Suprapubic skin (tissue), 3 donors: ENCODE measurements around the gene EPS8L1.

Source experiments
- POLR2A ChIP-seq, 2 donors: fragments of 450-650 bp; IDR thresholded peaks; one replicate each; pipeline ENCODE4 v1.6.1; 2017; ENCODE audit warnings: antibody characterized with exemption in 2 of 2, mild to moderate bottlenecking in 2 of 2, moderate library complexity in 2 of 2
- TF ChIP-seq, protein P1 (sequence below), 2 donors: fragments of 200-600 bp in 1 of 2; fragments of 450-650 bp in 1 of 2; sonication (generic) in 1 of 2; IDR thresholded peaks; one replicate each; pipeline ENCODE4 v1.5.1; 2016 to 2019; ENCODE audit warnings: antibody characterized with exemption in 2 of 2, mild to moderate bottlenecking in 1 of 2, moderate library complexity in 1 of 2

DNA sequence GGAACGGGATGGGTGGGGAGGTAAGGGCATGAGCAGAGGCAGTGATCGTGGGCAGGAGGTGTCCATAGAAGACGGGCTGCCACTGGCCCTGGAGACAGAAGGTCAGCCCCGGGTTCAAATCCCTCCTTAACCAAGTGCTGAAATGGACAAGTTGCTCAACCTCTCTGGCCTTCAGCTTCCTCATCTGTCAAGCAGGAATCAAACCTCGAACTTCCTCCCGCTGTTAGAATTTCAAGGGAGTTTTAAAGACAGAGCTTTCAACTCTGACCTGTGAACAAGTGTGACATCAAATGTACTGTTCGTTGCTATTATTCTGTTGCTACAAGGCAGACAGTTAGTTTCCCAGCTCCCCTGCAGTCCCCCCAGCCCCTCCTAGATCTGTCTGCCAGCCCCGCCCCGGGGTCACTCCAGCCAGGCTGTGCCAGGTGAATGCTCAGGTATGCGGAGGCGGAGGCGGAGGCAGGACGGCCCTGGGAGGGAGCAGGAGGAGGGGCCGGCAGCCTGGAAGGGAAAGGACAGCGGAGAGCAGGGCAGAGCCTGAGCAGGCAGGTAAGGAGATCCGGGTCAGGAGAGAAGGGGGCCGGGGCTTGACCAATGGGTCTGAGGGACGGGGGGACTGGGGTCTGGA lies at the start of gene EPS8L1:
- TF ChIP-seq, protein P1, sequence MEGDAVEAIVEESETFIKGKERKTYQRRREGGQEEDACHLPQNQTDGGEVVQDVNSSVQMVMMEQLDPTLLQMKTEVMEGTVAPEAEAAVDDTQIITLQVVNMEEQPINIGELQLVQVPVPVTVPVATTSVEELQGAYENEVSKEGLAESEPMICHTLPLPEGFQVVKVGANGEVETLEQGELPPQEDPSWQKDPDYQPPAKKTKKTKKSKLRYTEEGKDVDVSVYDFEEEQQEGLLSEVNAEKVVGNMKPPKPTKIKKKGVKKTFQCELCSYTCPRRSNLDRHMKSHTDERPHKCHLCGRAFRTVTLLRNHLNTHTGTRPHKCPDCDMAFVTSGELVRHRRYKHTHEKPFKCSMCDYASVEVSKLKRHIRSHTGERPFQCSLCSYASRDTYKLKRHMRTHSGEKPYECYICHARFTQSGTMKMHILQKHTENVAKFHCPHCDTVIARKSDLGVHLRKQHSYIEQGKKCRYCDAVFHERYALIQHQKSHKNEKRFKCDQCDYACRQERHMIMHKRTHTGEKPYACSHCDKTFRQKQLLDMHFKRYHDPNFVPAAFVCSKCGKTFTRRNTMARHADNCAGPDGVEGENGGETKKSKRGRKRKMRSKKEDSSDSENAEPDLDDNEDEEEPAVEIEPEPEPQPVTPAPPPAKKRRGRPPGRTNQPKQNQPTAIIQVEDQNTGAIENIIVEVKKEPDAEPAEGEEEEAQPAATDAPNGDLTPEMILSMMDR (IDR thresholded peaks at IDR 0.05), result no peak
- no peak for TF ChIP-seq POLR2A (IDR thresholded peaks at IDR 0.05)
